GM18499 (cell line): ENCODE results near the gene LPIN1.
"Not testable (repeated sequence)": the region's sequence is repeated elsewhere in the genome, so short reads cannot be mapped to it uniquely, and the experiment has no call there.

Experiments used
- ATAC-seq: cut with Tn5 transposase; IDR thresholded peaks from one replicate; pipeline ENCODE4 v1.9.1; 2021; ENCODE audit warnings: moderate number of reproducible peaks; ENCODE audit not compliant: insufficient read depth, unreplicated experiment

Gene LPIN1

DNA sequence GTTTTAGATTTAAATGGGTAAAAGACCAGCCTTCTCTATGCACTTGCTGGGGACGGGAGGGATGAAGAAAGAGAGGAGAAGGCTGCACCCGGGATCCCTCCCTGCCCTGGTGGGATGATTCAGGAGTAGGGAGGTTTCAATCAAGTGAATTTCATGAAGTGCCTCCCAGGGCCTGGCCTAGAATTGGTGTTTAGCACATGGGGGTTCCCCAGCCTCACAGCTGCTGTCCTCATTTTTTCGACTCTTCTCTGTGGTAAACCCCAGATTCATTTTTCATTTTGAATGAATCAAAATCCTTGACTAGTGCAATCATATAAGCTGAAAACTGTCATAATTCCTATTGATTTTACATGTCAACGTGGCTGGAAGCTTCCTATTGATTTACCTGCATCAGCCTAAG is 81.1 kb downstream of the LPIN1 start:
- no peak for ATAC-seq

- ATAC-seq = no peak
Measured at GRCh38 chr2:11828933-11829323, 82.5 kb downstream of the LPIN1 start.

- peak; percentile 18 for ATAC-seq
Measured at GRCh38 chr2:11829324-11829946, 83.0 kb downstream of the LPIN1 start.

DNA sequence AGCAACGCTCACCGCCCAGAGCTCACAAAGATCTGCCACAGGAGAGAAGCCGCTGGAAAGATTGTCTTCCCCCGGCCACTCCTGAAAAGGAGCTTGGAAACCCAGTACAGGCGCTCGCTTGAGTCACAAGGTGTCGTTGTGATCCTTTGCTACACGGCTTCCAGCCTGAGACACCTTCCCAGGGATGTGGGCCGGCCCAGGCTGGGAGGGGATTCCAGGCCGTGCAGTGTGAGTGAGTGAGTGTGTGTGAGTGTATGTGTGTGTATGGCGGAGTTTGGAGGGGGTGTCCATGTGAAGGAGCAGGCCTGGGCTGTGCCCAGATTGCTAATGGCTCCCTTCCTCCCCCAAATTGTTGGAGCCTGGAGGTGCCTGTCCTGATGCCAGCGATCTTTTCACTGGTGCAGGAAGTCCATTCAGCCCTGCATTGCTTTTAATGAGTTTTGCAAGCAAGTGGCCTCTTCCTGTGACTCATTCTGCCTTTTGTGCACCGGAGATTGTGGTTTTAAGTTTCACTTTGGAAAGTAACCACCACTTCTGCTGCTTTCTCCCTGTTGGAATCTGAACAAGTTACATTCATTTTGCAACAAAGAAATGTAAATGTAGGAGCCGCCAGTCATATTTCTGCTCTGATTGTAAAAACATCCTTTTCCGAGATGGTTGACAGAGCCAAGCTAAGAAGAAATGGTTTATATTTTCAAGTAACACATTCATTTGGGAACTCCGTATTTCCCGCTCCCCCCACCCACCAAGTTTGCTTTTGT is 83.7 kb downstream of the LPIN1 start:
- peak; percentile 75 for ATAC-seq

DNA sequence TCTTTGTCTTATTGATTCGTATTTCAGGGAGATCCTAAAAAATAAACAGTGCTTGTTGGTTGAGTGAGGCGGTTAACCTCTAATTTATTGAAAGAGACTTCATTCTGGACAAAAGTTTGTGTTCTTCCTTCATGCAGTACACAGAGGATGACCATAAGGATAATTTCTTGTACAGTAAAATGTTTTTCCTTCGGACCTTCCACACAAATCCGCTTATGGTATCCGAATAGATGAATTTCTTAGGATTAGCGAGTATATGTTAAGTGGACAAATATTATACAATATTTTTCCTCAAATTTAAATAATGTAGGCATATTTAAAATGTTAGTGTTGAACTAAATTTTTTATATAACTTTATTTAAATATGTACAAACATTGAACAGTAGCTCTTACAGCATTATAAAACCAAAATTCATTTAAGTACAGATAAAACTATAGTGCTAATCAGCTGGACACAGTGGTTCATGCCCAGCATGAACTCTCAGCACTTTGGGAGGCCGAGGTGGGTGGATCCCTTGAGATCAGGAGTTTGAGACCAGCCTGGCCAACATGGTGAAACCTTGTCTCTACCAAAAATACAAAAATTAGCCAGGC is 84.4 kb downstream of the LPIN1 start:
- no peak for ATAC-seq

DNA sequence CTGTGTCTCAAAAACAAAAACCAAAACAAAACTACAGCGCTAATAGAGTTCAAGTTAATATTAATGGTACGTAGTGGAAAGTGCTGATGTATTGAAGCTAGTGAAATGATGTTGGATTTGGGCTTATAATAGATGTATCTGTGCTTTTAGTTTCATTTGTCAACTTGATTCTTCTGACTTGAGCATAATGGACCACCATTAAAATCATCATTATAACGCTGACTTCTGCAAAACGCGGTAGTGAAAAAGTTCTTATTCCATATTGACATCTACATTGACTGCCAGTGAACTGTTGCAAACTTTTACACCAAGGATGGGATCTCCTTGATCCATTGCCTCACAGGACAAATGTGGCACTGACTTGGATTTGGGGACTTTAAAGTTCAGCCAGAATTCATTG is 85.0 kb downstream of the LPIN1 start:
- ATAC-seq = no peak

GRCh38 chr2:11832531-11832930 is 86.1 kb downstream of the LPIN1 start:
- ATAC-seq = no peak

DNA sequence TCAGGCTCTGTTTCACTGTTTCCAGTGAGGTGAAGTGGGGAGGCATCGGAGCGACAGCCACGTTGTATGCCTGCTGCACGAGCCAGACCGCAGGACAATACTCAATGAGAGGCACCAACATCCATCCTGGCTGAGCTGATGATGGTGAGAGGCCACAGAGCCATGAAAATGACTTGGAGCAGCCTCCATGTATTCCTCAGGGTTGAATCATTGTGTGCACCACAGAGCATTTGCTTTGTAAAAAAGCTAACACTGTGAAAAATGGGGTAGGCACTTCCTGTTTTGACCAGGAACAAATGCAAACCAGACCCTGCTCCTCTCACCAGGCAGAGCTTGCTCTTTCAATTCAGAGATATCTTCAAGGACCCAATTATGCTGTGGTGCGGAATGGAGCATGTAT is 87.2 kb downstream of the LPIN1 start:
- no peak for ATAC-seq

GRCh38 chr2:11835403-11835802 is 89.0 kb downstream of the LPIN1 start:
- no peak for ATAC-seq

DNA sequence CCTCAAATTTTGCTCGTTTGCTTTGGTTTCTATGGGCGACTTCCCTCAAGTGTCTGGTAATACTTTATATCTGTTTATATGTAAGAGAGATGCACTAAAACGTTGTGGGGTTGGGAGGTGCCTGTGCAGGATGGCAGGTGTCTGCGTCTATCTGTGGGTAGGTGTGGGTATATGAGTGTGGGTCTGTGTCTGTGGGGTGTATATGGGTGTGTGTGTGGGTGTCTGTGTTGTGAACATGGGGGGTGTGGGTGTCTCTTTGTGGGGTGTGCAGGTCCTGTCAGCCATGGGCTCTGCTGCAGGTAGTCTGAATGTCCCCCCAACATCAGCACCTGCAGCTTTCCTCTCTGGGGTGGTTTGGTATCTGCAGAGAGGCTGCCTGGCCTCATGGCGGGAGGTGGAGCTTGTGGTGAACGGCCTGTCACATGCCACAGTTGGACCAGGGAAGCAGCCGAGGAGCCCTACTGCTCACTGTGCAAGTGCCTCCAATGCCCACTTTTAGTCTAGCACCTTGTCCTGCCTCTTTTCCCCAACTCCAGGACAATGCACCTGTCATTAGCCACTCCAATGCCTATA is 90.3 kb downstream of the LPIN1 start:
- ATAC-seq = no peak

DNA sequence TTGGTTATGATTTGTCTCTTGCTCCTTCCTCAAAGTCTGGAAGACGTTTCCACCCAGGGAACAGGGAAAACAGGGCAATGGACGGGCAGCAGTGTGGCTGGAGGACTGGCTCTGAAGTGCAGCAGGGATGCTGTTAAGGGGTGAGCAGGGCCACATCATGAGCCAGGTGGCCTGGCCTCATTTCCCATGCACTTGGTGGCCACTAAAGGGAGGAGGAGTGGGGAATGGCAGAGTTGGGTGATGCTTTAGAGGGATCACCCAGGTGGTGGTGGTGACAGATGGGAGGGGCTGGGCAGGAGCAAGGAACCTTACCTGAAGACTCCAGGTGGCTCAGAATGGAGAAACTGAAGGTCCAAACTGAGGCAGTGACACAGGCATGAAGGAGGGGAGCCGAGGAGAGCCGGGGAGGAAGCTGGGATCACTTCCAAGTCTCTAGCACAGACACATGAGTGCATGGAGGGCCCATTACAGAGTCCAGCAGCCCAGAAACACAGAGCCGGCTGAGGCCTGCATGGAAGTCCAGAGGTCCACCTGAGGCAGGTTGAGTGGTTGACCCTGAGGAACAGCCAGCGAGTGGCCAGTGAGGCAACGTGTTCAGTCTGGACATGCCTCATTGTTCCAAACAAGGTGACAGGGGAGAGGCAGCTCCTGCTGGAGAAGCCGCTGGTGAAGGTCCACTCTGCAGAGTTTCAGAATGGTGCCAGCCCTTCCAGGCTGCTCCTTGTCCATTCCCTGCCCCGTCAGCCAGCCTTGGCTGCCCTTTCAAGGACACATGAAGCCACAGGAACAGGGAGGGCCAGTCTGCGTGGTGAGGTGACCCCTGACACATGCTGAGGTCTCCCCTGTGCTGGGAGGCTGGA is 91.7 kb downstream of the LPIN1 start:
- no peak for ATAC-seq

DNA sequence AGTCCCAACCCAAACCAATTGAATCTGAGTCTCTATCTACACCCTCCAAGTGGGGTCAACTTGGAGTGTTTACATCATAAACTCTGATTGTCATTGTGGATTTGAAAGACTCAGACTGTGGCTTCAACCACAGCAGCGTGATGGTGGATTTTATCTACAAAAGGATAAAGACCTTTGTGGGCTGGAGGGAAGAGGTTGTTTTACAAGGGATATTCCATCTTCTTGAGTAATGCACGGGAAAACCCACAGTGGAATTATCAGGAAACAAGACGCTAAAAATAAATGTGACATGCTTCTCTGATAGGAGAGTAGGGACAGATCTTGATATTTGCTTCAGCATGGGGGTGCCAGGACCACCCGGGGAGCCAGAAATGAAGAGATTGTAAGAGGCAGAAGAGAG is 93.5 kb downstream of the LPIN1 start:
- ATAC-seq = no peak

DNA sequence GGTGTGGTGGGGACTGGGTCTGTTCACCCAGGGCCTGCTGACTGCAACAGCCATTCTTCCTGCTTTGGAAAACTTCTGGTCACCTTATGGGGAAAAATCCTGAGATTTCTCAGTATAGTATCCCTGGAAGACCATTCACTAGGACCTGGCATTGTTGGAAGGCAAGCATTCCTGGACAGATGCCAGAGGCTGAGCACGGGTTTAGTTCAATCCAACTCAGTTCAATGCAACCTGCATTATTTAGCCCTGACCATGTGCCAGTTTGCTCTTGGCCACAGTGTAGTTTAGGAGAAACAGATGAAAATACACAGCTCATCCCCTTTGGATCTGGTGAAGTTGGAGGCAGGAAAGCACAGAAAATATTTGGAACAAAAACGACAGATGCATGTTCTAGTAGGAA is 95.9 kb downstream of the LPIN1 start:
- no peak for ATAC-seq

- not testable (repeated sequence) for ATAC-seq
Measured at GRCh38 chr2:11844798-11845197, 98.4 kb downstream of the LPIN1 start.

DNA sequence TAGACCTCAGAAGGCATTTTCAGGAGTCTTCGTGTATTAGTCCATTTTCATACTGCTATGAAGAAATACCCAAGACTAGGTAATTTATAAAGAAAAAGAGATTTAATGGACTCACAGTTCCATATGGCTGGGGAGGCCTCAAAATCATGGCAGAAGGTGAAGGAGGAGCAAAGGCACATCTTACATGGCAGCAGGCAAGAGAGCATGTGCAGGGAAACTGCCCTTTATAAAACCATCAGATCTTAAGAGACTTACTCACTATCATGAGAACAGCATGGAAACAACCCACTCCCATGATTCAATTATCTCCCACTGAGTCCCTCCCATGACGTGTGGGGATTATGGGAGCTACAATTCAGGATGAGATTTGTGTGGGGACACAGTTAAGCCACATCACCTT is 101.5 kb downstream of the LPIN1 start:
- not testable (repeated sequence) for ATAC-seq

DNA sequence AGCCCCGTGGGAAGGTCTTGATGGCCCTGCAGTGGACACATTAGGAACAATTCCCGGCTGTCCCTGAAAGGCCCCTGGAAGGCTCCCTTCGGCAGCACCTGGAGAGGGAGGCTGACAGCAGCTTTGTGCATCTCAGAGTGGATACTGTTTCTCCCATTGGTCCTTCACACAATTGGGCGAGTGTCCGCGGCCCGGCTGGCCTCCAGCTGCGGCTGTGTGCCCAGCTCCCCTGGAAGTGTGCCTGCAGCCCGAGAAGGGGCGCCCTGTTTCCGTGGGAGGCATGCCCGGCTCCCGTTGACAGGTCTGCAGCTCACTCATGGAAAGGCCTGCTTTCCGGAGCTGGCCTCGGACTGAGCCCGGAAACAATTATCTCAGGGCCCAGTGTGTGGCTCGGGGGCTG is 103.7 kb downstream of the LPIN1 start:
- no peak for ATAC-seq

DNA sequence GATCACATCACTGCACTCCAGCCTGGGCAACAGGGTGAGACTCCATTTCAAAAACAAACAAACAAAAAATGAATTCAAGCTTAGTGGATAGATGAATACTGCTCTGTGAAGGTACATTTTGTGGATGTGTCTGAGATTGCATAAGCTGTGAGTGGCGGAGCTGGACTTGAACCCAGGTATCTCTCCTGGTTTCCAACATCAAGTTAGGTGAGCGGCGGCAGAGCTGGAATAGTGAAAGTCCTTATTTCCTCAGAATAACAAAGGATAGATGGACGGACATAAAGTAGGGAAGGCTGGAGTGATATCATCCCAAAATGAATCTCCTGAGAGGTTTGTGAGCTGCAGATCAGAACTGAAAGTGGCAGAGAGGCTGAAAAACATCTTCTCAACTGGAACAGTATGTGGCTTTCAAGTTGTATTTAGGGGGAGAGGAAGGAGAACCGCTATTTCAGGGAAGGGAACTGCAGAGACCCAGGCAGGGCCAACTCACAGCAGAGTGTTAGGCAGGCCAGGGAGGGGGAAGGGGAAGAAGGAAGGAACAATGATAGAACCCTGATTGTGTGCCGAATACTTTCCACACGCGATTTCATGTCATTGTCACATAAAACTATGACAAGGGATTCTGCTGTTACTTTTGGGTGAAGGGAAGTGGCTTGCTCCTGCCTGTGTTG is 106.2 kb downstream of the LPIN1 start:
- ATAC-seq = no peak

- ATAC-seq = no peak
Measured at GRCh38 chr2:11853197-11853588, 106.8 kb downstream of the LPIN1 start.

DNA sequence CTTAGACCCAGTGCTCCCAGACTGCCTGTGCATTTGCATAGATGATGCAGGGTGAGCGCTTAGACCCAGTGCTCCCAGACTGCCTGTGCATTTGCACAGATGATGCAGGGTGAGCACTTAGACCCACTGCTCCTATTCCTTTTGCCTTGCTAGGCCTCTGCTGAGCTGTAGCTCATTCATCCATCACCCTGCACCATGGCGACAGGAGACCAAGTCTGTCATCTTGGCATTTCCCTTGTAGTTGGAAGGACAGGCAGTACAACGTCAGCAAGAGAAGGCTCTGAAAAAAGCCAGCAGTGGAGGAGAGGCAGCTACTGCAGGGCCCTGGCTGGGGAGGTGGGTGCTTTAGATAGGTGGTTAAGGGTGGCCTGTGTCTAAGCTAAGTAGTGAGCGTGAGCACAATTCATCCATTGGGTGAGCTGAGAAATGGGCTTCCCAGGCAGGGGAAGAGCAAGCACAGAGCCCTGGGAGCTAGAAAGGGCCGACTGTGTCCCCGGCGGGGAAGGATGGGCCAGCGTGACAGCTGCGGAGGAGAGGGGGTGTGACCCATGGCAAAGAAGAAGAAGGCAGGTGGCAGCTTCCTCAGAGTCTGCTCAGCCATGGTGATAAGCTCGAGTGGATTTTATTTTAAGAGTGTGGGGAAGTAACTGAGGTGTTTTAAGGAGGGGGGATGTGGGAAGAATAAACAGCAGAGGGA is 108.8 kb downstream of the LPIN1 start:
- no peak for ATAC-seq
